ENCODE results near the gene TTC33. TPM values are rescaled to one million over a fixed set of nuclear protein-coding genes. Genes with fewer than 3 reads are reported as not detected.
A peak's percentile ranks its signal among the peaks of the same experiment; 100 is the strongest.
"Not testable (repeated sequence)": the region's sequence is repeated elsewhere in the genome, so short reads cannot be mapped to it uniquely, and the experiment has no call there.

TTC33 gene
- total and polyA plus RNA-seq, 10 donors = 4.3 to 17.9 (median 13.7) TPM

- TF ChIP-seq POLR2A (IDR thresholded peaks at IDR 0.05) (no peak), POLR2AphosphoS5 (IDR thresholded peaks at IDR 0.05) (no peak), CTCF (IDR thresholded peaks at IDR 0.05 in 8 of 11, conservative IDR thresholded peaks at IDR 0.05 in 3 of 11) (no peak)
- no peak for DNase-seq
- H3K4me1 ChIP-seq = peaks cover 11 to 34% (median 23%) of the 10 kb centered on the region in 6 donors
- H3K27me3 ChIP-seq (replicated peaks in 1 of 7) = no peaks in the 10 kb centered on the region
- H3K36me3 ChIP-seq = no peaks in the 10 kb centered on the region
- intact Hi-C loops (cut with DNase I; ENCODE audit: low total_unique reads) = no loop called here
- no peak overlapping the region for H3K4me3 ChIP-seq
- no peaks in the 10 kb centered on the region for H3K9me3 ChIP-seq
- WGBS, 5 donors = 84 to 93% (median 87%) methylated on average over 2 of the region's 2 CpGs
- H3K27ac ChIP-seq = peak overlapping the region in 6 of 8 donors; percentile 6 to 61 (median 27)
Observed at GRCh38 chr5:40570408-40571129, 185.2 kb downstream of the TTC33 start.

- H3K27ac ChIP-seq = peak overlapping the region in 7 of 8 donors; percentile 2 to 61 (median 25)
- intact Hi-C loops (cut with DNase I; ENCODE audit: low total_unique reads) = no loop called here
- no peak overlapping the region for H3K4me3 ChIP-seq
- TF ChIP-seq CTCF (IDR thresholded peaks at IDR 0.05 in 8 of 11, conservative IDR thresholded peaks at IDR 0.05 in 3 of 11) (no peak), POLR2A (IDR thresholded peaks at IDR 0.05) (no peak), POLR2AphosphoS5 (IDR thresholded peaks at IDR 0.05) (no peak)
- no peaks in the 10 kb centered on the region for H3K27me3 ChIP-seq (replicated peaks in 1 of 7)
- WGBS, 5 donors = 32 to 43% (median 40%) methylated on average over 3 of the region's 3 CpGs
- H3K9me3 ChIP-seq = no peaks in the 10 kb centered on the region
- DNase-seq = no peak
- peaks cover 11 to 34% (median 23%) of the 10 kb centered on the region in 6 donors for H3K4me1 ChIP-seq
- no peaks in the 10 kb centered on the region for H3K36me3 ChIP-seq
Observed at GRCh38 chr5:40569546-40570270, 186.1 kb downstream of the TTC33 start.

GRCh38 chr5:40568548-40568947, 187.2 kb downstream of the TTC33 start:
- intact Hi-C loops (cut with DNase I; ENCODE audit: low total_unique reads) = no loop called here
- no peak for TF ChIP-seq POLR2A (IDR thresholded peaks at IDR 0.05)
- no peak for TF ChIP-seq CTCF (IDR thresholded peaks at IDR 0.05 in 8 of 11, conservative IDR thresholded peaks at IDR 0.05 in 3 of 11)
- no peak for TF ChIP-seq POLR2AphosphoS5 (IDR thresholded peaks at IDR 0.05)
- H3K9me3 ChIP-seq = no peaks in the 10 kb centered on the region
- peaks cover 11 to 34% (median 23%) of the 10 kb centered on the region in 6 donors for H3K4me1 ChIP-seq
- peak overlapping the region in 1 of 8 donors; percentile 2 for H3K27ac ChIP-seq
- DNase-seq = no peak
- no peak overlapping the region for H3K4me3 ChIP-seq
- no peaks in the 10 kb centered on the region for H3K27me3 ChIP-seq (replicated peaks in 1 of 7)
- H3K36me3 ChIP-seq = no peaks in the 10 kb centered on the region
- WGBS, 5 donors = 83 to 90% (median 87%) methylated on average over 1 of the region's 1 CpG

DNA sequence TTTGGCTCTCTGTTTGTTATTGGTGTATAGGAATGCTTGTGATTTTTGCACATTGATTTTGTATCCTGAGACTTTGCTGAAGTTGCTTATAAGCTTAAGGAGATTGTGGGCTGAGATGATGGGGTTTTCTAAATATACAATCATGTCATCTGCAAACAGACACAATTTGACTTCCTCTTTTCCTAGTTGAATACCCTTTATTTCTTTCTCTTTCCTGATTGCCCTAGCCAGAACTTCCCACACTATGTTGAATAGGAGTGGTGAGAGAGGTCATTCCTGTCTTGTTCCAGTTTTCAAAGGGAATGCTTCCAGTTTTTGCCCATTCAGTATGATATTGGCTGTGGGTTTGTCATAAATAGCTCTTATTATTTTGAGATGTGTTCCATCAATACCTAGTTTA, 192.6 kb downstream of the TTC33 start:
- H3K27ac ChIP-seq; H3K36me3 ChIP-seq; H3K9me3 ChIP-seq; H3K4me3 ChIP-seq; DNase-seq; H3K27me3 ChIP-seq (replicated peaks in 1 of 7); intact Hi-C loops (cut with DNase I; ENCODE audit: low total_unique reads); H3K4me1 ChIP-seq: not testable (repeated sequence)

Data from spleen (tissue), 11 donors.